GM23338 (cell line): ENCODE measurements around the gene RAB34.

Experiments
- CREB1 ChIP-seq: fragments of 250-450 bp; sonication (Bioruptor Pico); IDR thresholded peaks from 2 replicates; pipeline ENCODE4 v1.5.0; 2020; ENCODE audit warnings: low read depth, mild to moderate bottlenecking, moderate library complexity
- ETS1 ChIP-seq: IDR thresholded peaks from 2 replicates; pipeline ENCODE4 v1.6.1; 2016; ENCODE audit warnings: antibody characterized with exemption
- EZH2 ChIP-seq: fragments of 200-600 bp; sonication (generic); IDR thresholded peaks from one replicate; pipeline ENCODE4 v1.8.0; 2017; ENCODE audit warnings: antibody characterized with exemption, mild to moderate bottlenecking, low read depth; ENCODE audit not compliant: unreplicated experiment
- EZH2phosphoT487 ChIP-seq: fragments of 200-600 bp; sonication (generic); IDR thresholded peaks from one replicate; pipeline ENCODE4 v1.8.1; 2018; ENCODE audit warnings: antibody characterized with exemption; ENCODE audit not compliant: unreplicated experiment
- JUNB ChIP-seq: IDR thresholded peaks from one replicate; pipeline ENCODE4 v1.6.1; 2016; ENCODE audit warnings: antibody characterized with exemption; ENCODE audit not compliant: unreplicated experiment
- NANOG ChIP-seq: IDR thresholded peaks from 2 replicates; pipeline ENCODE4 v1.6.1; 2016; ENCODE audit warnings: antibody characterized with exemption, borderline replicate concordance
- POLR2AphosphoS5 ChIP-seq: IDR thresholded peaks from 2 replicates; pipeline ENCODE4 v1.6.1; 2016; ENCODE audit warnings: antibody characterized with exemption, low read depth
- REST ChIP-seq: IDR thresholded peaks from one replicate; pipeline ENCODE4 v1.6.1; 2018; ENCODE audit warnings: antibody characterized with exemption; ENCODE audit not compliant: unreplicated experiment
- STAT1 ChIP-seq: IDR thresholded peaks from one replicate; pipeline ENCODE4 v1.6.1; 2016; ENCODE audit warnings: antibody characterized with exemption; ENCODE audit not compliant: unreplicated experiment
- ZNF114 ChIP-seq: fragments of 250-450 bp; sonication (Bioruptor Pico); IDR thresholded peaks from 2 replicates; pipeline ENCODE4 v1.5.0; 2020; ENCODE audit warnings: mild to moderate bottlenecking, moderate library complexity
- ZNF331 ChIP-seq: fragments of 250-450 bp; sonication (Bioruptor Pico); IDR thresholded peaks from 2 replicates; pipeline ENCODE4 v1.5.0; 2020; ENCODE audit warnings: low read depth, mild to moderate bottlenecking, moderate library complexity
- TF ChIP-seq, protein P1 (sequence below), 2 experiments: fragments of 200-600 bp in 1 of 2; sonication (generic) in 1 of 2; conservative IDR thresholded peaks; 2 replicates each; pipeline versions ENCODE4 v1.5.1 to v1.6.1; 2016 to 2017; ENCODE audit warnings: antibody characterized with exemption in 2 of 2, low read depth in 2 of 2, mild to moderate bottlenecking in 2 of 2, moderate library complexity in 1 of 2
- TF ChIP-seq, protein P2 (sequence below): fragments of 250-450 bp; sonication (Bioruptor Pico); IDR thresholded peaks from 2 replicates; pipeline ENCODE4 v1.5.0; 2020; ENCODE audit warnings: mild to moderate bottlenecking, moderate library complexity

DNA sequence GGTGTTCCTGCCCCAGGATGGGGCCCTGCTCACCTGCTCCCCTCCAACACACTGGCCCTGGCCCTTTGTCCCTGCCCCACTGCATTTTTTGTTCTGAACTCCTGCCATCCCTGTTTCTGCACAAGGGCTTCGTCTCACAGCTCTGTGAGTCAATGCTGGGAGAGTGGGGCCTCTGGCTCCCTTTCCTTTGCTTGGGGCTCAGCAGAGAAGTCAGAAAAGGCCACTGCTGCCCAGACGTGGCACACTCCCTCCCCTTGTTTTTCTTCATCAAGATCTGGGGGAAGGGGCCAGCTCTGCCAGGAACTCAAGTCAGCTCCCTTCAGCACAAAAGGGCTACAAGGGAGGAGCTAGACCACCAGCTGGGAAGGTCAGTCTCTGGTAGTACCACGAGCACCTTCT is 14.9 kb downstream of the RAB34 start:
- TF ChIP-seq, protein P1, sequence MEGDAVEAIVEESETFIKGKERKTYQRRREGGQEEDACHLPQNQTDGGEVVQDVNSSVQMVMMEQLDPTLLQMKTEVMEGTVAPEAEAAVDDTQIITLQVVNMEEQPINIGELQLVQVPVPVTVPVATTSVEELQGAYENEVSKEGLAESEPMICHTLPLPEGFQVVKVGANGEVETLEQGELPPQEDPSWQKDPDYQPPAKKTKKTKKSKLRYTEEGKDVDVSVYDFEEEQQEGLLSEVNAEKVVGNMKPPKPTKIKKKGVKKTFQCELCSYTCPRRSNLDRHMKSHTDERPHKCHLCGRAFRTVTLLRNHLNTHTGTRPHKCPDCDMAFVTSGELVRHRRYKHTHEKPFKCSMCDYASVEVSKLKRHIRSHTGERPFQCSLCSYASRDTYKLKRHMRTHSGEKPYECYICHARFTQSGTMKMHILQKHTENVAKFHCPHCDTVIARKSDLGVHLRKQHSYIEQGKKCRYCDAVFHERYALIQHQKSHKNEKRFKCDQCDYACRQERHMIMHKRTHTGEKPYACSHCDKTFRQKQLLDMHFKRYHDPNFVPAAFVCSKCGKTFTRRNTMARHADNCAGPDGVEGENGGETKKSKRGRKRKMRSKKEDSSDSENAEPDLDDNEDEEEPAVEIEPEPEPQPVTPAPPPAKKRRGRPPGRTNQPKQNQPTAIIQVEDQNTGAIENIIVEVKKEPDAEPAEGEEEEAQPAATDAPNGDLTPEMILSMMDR (conservative IDR thresholded peaks at IDR 0.05; ENCODE audit: low read depth in 2 of 2) = no peak
- TF ChIP-seq REST (no peak), ETS1 (no peak), EZH2phosphoT487 (no peak), EZH2 (no peak), ZNF114 (CRISPR knock-in tag) (no peak), POLR2AphosphoS5 (no peak; the same call in 1 of the 2 replicates), CREB1 (CRISPR knock-in tag) (no peak), NANOG (no peak), STAT1 (no peak), ZNF331 (no peak), JUNB (no peak)
- TF ChIP-seq, protein P2, sequence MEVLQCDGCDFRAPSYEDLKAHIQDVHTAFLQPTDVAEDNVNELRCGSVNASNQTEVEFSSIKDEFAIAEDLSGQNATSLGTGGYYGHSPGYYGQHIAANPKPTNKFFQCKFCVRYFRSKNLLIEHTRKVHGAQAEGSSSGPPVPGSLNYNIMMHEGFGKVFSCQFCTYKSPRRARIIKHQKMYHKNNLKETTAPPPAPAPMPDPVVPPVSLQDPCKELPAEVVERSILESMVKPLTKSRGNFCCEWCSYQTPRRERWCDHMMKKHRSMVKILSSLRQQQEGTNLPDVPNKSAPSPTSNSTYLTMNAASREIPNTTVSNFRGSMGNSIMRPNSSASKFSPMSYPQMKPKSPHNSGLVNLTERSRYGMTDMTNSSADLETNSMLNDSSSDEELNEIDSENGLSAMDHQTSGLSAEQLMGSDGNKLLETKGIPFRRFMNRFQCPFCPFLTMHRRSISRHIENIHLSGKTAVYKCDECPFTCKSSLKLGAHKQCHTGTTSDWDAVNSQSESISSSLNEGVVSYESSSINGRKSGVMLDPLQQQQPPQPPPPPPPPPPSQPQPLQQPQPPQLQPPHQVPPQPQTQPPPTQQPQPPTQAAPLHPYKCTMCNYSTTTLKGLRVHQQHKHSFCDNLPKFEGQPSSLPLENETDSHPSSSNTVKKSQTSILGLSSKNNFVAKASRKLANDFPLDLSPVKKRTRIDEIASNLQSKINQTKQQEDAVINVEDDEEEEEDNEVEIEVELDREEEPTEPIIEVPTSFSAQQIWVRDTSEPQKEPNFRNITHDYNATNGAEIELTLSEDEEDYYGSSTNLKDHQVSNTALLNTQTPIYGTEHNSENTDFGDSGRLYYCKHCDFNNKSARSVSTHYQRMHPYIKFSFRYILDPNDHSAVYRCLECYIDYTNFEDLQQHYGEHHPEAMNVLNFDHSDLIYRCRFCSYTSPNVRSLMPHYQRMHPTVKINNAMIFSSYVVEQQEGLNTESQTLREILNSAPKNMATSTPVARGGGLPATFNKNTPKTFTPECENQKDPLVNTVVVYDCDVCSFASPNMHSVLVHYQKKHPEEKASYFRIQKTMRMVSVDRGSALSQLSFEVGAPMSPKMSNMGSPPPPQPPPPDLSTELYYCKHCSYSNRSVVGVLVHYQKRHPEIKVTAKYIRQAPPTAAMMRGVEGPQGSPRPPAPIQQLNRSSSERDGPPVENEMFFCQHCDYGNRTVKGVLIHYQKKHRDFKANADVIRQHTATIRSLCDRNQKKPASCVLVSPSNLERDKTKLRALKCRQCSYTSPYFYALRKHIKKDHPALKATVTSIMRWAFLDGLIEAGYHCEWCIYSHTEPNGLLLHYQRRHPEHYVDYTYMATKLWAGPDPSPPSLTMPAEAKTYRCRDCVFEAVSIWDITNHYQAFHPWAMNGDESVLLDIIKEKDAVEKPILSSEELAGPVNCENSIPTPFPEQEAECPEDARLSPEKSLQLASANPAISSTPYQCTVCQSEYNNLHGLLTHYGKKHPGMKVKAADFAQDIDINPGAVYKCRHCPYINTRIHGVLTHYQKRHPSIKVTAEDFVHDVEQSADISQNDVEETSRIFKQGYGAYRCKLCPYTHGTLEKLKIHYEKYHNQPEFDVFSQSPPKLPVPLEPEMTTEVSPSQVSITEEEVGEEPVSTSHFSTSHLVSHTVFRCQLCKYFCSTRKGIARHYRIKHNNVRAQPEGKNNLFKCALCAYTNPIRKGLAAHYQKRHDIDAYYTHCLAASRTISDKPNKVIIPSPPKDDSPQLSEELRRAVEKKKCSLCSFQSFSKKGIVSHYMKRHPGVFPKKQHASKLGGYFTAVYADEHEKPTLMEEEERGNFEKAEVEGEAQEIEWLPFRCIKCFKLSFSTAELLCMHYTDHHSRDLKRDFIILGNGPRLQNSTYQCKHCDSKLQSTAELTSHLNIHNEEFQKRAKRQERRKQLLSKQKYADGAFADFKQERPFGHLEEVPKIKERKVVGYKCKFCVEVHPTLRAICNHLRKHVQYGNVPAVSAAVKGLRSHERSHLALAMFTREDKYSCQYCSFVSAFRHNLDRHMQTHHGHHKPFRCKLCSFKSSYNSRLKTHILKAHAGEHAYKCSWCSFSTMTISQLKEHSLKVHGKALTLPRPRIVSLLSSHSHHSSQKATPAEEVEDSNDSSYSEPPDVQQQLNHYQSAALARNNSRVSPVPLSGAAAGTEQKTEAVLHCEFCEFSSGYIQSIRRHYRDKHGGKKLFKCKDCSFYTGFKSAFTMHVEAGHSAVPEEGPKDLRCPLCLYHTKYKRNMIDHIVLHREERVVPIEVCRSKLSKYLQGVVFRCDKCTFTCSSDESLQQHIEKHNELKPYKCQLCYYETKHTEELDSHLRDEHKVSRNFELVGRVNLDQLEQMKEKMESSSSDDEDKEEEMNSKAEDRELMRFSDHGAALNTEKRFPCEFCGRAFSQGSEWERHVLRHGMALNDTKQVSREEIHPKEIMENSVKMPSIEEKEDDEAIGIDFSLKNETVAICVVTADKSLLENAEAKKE (CRISPR knock-in tag) = no peak
